ENCODE measurements around the gene KCNH1. TPM values are rescaled to one million over a fixed set of nuclear protein-coding genes. Genes with fewer than 3 reads are reported as not detected.

Gene KCNH1
- polyA plus RNA-seq, 1 experiment = 3.5 TPM

GRCh38 chr1:210910020-210910575 is 223.8 kb downstream of the KCNH1 start:
- no peaks in the 10 kb centered on the region for H3K36me3 ChIP-seq (ENCODE audit: control insufficient read depth, insufficient read depth, low read length)
- DNase-seq (ENCODE audit: low read depth) = no peak
- POLR2A ChIA-PET = no interaction called here
- no peak overlapping the region for H3K4me3 ChIP-seq (ENCODE audit: low read depth, low read length)
- CTCF ChIA-PET = no interaction called here
- H3K27me3 ChIP-seq (ENCODE audit: control insufficient read depth, insufficient read depth, low read length) = no peaks in the 10 kb centered on the region
- TF ChIP-seq CTCF (IDR thresholded peaks at IDR 0.05; ENCODE audit: insufficient read depth, low read depth, low read length) = no peak

DNA sequence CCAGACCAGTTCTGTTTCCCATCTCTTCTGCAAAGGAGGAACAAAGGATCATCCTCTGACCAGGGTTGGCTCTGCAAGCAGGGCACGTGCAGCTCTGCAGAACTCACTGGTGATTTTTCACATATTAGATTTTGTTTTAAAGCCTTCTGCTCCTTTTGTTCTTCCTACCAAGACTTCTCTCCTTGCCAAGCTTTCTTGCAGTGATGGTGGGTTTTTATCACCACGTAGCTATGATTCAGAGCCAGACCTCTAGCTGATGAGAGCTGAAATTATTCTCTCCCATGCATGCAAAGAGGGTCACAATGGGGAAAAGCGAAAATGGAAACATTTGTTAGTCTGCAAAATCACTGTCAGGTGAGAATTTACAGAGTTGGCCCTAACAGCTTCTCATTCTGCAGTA is 225.2 kb downstream of the KCNH1 start:
- no peak overlapping the region for H3K4me3 ChIP-seq (ENCODE audit: low read depth, low read length)
- no peak for DNase-seq (ENCODE audit: low read depth)
- no peak for TF ChIP-seq CTCF (IDR thresholded peaks at IDR 0.05; ENCODE audit: insufficient read depth, low read depth, low read length)
- H3K36me3 ChIP-seq (ENCODE audit: control insufficient read depth, insufficient read depth, low read length) = no peaks in the 10 kb centered on the region
- H3K27me3 ChIP-seq (ENCODE audit: control insufficient read depth, insufficient read depth, low read length) = no peaks in the 10 kb centered on the region
- ChIA-PET CTCF (no interaction called here), POLR2A (no interaction called here)

GRCh38 chr1:210908257-210908656 is 225.7 kb downstream of the KCNH1 start:
- no peak overlapping the region for H3K4me3 ChIP-seq (ENCODE audit: low read depth, low read length)
- no peak for TF ChIP-seq CTCF (IDR thresholded peaks at IDR 0.05; ENCODE audit: insufficient read depth, low read depth, low read length)
- DNase-seq (ENCODE audit: low read depth) = no peak
- POLR2A ChIA-PET = no interaction called here
- H3K27me3 ChIP-seq (ENCODE audit: control insufficient read depth, insufficient read depth, low read length) = no peaks in the 10 kb centered on the region
- H3K36me3 ChIP-seq (ENCODE audit: control insufficient read depth, insufficient read depth, low read length) = no peaks in the 10 kb centered on the region
- CTCF ChIA-PET = no interaction called here

- ChIA-PET POLR2A (no interaction called here), CTCF (no interaction called here)
- DNase-seq (ENCODE audit: low read depth) = no peak
- no peaks in the 10 kb centered on the region for H3K36me3 ChIP-seq (ENCODE audit: control insufficient read depth, insufficient read depth, low read length)
- no peaks in the 10 kb centered on the region for H3K27me3 ChIP-seq (ENCODE audit: control insufficient read depth, insufficient read depth, low read length)
- H3K4me3 ChIP-seq (ENCODE audit: low read depth, low read length) = no peak overlapping the region
- TF ChIP-seq CTCF (IDR thresholded peaks at IDR 0.05; ENCODE audit: insufficient read depth, low read depth, low read length) = no peak
Observed at GRCh38 chr1:210907251-210907805, 226.6 kb downstream of the KCNH1 start.

DNA sequence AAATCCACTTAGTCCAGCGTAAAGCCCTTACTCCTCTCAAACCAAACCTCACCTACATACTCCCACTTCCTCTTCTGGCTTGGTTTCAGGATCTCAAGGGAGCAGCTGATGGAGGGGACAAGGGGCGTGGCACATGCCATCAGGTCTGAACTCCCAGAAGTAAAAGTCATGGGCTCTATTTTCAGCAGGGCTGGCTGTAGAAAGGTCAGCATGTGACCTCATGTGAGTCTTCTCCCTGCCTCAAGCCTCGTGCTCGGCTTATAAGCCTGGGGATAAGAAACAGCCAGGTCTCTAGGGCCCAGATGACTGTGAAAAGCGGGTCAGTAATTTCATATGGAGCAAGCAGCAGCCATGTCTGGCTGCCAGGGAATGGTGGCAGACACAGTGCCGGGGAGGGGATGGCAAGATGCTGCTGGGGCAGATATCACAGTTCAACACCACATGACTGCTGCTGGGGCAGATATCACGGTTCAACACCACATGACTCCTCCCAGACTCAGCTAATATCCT is 227.9 kb downstream of the KCNH1 start:
- no peak overlapping the region for H3K4me3 ChIP-seq (ENCODE audit: low read depth, low read length)
- no peak for DNase-seq (ENCODE audit: low read depth)
- no peaks in the 10 kb centered on the region for H3K27me3 ChIP-seq (ENCODE audit: control insufficient read depth, insufficient read depth, low read length)
- H3K36me3 ChIP-seq (ENCODE audit: control insufficient read depth, insufficient read depth, low read length) = no peaks in the 10 kb centered on the region
- ChIA-PET CTCF (interaction anchor here (0.6 kb wide), 1 partner anchor 370 kb away, joined by 4 read pairs; no protein-coding TSS in a partner anchor), POLR2A (no interaction called here)
- no peak for TF ChIP-seq CTCF (IDR thresholded peaks at IDR 0.05; ENCODE audit: insufficient read depth, low read depth, low read length)

All from BJ (cell line).